Measurements from ENCODE around the gene MSRB3.

The MSRB3 gene

GRCh38 chr12:65389436-65389835, 111.0 kb downstream of the MSRB3 start:
- peaks cover 27% of the 10 kb centered on the region for H3K4me1 Mint-ChIP-seq
- H3K9me3 Mint-ChIP-seq, result peaks cover 3% of the 10 kb centered on the region
- H3K27ac Mint-ChIP-seq, result no peak overlapping the region
- no peak overlapping the region for H3K4me3 Mint-ChIP-seq
- no peaks in the 10 kb centered on the region for H3K27me3 Mint-ChIP-seq (ENCODE audit: low read depth, poor library complexity)
- TF ChIP-seq, protein P1, sequence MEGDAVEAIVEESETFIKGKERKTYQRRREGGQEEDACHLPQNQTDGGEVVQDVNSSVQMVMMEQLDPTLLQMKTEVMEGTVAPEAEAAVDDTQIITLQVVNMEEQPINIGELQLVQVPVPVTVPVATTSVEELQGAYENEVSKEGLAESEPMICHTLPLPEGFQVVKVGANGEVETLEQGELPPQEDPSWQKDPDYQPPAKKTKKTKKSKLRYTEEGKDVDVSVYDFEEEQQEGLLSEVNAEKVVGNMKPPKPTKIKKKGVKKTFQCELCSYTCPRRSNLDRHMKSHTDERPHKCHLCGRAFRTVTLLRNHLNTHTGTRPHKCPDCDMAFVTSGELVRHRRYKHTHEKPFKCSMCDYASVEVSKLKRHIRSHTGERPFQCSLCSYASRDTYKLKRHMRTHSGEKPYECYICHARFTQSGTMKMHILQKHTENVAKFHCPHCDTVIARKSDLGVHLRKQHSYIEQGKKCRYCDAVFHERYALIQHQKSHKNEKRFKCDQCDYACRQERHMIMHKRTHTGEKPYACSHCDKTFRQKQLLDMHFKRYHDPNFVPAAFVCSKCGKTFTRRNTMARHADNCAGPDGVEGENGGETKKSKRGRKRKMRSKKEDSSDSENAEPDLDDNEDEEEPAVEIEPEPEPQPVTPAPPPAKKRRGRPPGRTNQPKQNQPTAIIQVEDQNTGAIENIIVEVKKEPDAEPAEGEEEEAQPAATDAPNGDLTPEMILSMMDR (IDR thresholded peaks at IDR 0.05), result no peak
- peaks cover 3% of the 10 kb centered on the region for H3K36me3 Mint-ChIP-seq (ENCODE audit: low read depth)
- no peak for DNase-seq

- TF ChIP-seq, protein P1 (IDR thresholded peaks at IDR 0.05), result no peak
- H3K27me3 Mint-ChIP-seq (ENCODE audit: low read depth, poor library complexity), result no peaks in the 10 kb centered on the region
- peaks cover 19% of the 10 kb centered on the region for H3K9me3 Mint-ChIP-seq
- H3K4me1 Mint-ChIP-seq, result peaks cover 27% of the 10 kb centered on the region
- H3K27ac Mint-ChIP-seq, result no peak overlapping the region
- peaks cover 17% of the 10 kb centered on the region for H3K36me3 Mint-ChIP-seq (ENCODE audit: low read depth)
- H3K4me3 Mint-ChIP-seq, result no peak overlapping the region
- DNase-seq, result no peak
These were observed 113.2 kb downstream of the MSRB3 start for GRCh38 chr12:65391711-65392110.

DNA sequence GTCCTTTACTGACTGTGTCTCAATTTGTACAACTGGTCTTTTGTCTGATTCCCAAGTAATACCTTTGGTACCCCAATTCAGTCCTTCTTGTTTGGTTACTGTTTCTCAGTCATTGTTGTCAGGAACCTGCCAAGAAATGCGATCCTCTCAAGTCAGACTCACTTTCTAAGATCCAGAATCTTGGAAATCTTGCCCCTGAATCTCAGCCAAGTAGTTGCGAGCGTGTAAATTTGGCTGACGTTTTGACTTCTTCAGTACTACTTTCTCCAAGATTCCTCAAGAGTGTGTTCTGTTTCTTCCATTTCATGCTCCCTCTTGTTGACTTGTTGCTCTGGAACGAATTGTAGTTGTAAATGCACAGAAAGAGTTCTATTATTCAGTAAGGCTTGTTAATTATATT, 114.0 kb downstream of the MSRB3 start:
- no peak overlapping the region for H3K4me3 Mint-ChIP-seq

DNA sequence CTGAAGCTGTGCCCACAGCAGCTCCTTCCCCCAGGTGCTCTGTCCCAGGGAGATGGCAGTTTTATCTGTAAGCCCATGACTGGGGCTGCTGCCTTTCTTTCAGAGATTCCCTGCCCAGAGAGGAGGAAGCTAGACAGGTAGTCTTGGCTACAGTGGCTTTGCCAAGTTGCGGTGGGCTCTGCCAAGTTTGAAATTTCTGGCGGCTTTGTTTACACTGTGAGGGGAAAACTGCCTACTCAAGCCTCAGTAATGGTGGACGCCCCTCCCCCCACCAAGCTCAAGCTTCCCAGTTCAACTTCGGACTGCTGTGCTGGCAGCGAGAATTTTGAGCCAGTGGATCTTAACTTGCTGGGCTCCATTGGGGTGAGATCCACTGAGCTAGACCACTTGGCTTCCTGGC, 124.7 kb downstream of the MSRB3 start:
- TF ChIP-seq, protein P1 (IDR thresholded peaks at IDR 0.05), result no peak
- no peak overlapping the region for H3K4me3 Mint-ChIP-seq
- H3K27me3 Mint-ChIP-seq (ENCODE audit: low read depth, poor library complexity), result peaks cover 6% of the 10 kb centered on the region
- H3K36me3 Mint-ChIP-seq (ENCODE audit: low read depth), result peaks cover 57% of the 10 kb centered on the region
- no peak for DNase-seq
- H3K4me1 Mint-ChIP-seq, result no peaks in the 10 kb centered on the region
- H3K27ac Mint-ChIP-seq, result no peak overlapping the region
- H3K9me3 Mint-ChIP-seq, result peaks cover 76% of the 10 kb centered on the region

More for the DNA sequence above, 114.0 kb downstream of the MSRB3 start:
- Mint-ChIP-seq H3K36me3 (ENCODE audit: low read depth) (peaks cover 18% of the 10 kb centered on the region), H3K4me1 (peaks cover 27% of the 10 kb centered on the region), H3K9me3 (peaks cover 27% of the 10 kb centered on the region), H3K27ac (no peak overlapping the region), H3K27me3 (ENCODE audit: low read depth, poor library complexity) (no peaks in the 10 kb centered on the region)
- TF ChIP-seq, protein P1 (IDR thresholded peaks at IDR 0.05), result no peak
- DNase-seq, result no peak

- H3K27ac Mint-ChIP-seq, result no peak overlapping the region
These were observed 129.1 kb downstream of the MSRB3 start for GRCh38 chr12:65407388-65408149.

More at GRCh38 chr12:65407388-65408149, 129.1 kb downstream of the MSRB3 start:
- peaks cover 33% of the 10 kb centered on the region for H3K9me3 Mint-ChIP-seq
- DNase-seq, result no peak
- no peaks in the 10 kb centered on the region for H3K27me3 Mint-ChIP-seq (ENCODE audit: low read depth, poor library complexity)
- H3K4me1 Mint-ChIP-seq, result no peaks in the 10 kb centered on the region
- H3K36me3 Mint-ChIP-seq (ENCODE audit: low read depth), result peaks cover 24% of the 10 kb centered on the region
- H3K4me3 Mint-ChIP-seq, result no peak overlapping the region
- TF ChIP-seq, protein P1 (IDR thresholded peaks at IDR 0.05), result no peak

Data from nephron progenitor cell (in vitro differentiated cells).